HCT116 (cell line): ENCODE measurements around the gene AUTS2.

Source experiments
- CEBPB ChIP-seq: IDR thresholded peaks from 2 replicates; pipeline ENCODE4 v1.6.1; 2012; ENCODE audit warnings: low read depth
- POLR2A ChIP-seq: IDR thresholded peaks from 2 replicates; pipeline ENCODE4 v1.7.0; 2011; ENCODE audit warnings: borderline replicate concordance; ENCODE audit not compliant: insufficient read depth, insufficient read length; ENCODE audit errors: extremely low read depth
- POLR2AphosphoS5 ChIP-seq: IDR thresholded peaks from 2 replicates; pipeline ENCODE4 v1.6.1; 2011; ENCODE audit warnings: mild to moderate bottlenecking, low read depth, low read length, moderate library complexity
- SIN3A ChIP-seq: IDR thresholded peaks from 2 replicates; pipeline ENCODE4 v1.6.1; 2012; ENCODE audit warnings: low read depth
- SP1 ChIP-seq: IDR thresholded peaks from 2 replicates; pipeline ENCODE4 v1.6.1; 2012; ENCODE audit warnings: low read depth
- YY1 ChIP-seq: IDR thresholded peaks from 2 replicates; pipeline ENCODE4 v1.6.1; 2011; ENCODE audit warnings: low read length, low read depth, moderate library complexity, mild to moderate bottlenecking; ENCODE audit not compliant: insufficient replicate concordance; ENCODE audit errors: extremely low read depth
- TF ChIP-seq, protein P1 (sequence below), 3 experiments: fragments of 200-600 bp in 1 of 3; sonication (generic) in 1 of 3; IDR thresholded peaks in 2 of 3; conservative IDR thresholded peaks in 1 of 3; 2 replicates each; pipeline ENCODE4 v1.5.1; 2012 to 2017; ENCODE audit warnings: low read depth in 2 of 3, low read length in 2 of 3, antibody characterized with exemption in 1 of 3, borderline replicate concordance in 1 of 3, control low read depth in 1 of 3, mild to moderate bottlenecking in 1 of 3, mixed read lengths in 1 of 3, mixed run types in 1 of 3, moderate library complexity in 1 of 3; ENCODE audit not compliant: insufficient read depth in 1 of 3
- TF ChIP-seq, protein P2 (sequence below): IDR thresholded peaks from 2 replicates; pipeline ENCODE4 v1.6.1; 2011; ENCODE audit warnings: mild to moderate bottlenecking, low read length, moderate library complexity; ENCODE audit not compliant: insufficient replicate concordance; ENCODE audit errors: extremely low read depth

DNA sequence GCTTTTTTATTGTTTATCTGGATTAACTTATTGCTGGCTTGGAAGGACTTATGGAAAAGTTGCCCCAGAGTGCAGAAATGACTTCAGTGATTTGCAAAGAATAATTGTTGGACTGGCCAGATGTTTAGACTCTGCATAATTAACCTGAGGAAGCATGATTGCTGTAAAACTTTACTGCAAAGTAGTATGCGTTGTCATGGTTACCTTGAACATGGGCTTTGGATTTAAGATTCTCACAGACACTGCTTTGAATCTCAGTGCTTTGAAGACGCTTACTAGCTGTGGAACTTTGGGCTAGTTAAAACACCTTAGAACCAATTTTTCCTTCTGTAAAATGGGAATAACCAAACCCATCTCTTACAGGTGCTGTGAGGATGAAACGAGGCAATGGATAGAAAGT, 1108.4 kb downstream of the AUTS2 start:
- TF ChIP-seq, protein P1, sequence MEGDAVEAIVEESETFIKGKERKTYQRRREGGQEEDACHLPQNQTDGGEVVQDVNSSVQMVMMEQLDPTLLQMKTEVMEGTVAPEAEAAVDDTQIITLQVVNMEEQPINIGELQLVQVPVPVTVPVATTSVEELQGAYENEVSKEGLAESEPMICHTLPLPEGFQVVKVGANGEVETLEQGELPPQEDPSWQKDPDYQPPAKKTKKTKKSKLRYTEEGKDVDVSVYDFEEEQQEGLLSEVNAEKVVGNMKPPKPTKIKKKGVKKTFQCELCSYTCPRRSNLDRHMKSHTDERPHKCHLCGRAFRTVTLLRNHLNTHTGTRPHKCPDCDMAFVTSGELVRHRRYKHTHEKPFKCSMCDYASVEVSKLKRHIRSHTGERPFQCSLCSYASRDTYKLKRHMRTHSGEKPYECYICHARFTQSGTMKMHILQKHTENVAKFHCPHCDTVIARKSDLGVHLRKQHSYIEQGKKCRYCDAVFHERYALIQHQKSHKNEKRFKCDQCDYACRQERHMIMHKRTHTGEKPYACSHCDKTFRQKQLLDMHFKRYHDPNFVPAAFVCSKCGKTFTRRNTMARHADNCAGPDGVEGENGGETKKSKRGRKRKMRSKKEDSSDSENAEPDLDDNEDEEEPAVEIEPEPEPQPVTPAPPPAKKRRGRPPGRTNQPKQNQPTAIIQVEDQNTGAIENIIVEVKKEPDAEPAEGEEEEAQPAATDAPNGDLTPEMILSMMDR (IDR thresholded peaks at IDR 0.05 in 2 of 3, conservative IDR thresholded peaks at IDR 0.05 in 1 of 3; ENCODE audit: borderline replicate concordance in 1 of 3, insufficient read depth in 1 of 3, low read depth in 2 of 3, low read length in 2 of 3) = no peak
- TF ChIP-seq YY1 = no peak
- no peak for TF ChIP-seq POLR2AphosphoS5
- TF ChIP-seq POLR2A = no peak
- TF ChIP-seq SP1 = no peak
- TF ChIP-seq, protein P2, sequence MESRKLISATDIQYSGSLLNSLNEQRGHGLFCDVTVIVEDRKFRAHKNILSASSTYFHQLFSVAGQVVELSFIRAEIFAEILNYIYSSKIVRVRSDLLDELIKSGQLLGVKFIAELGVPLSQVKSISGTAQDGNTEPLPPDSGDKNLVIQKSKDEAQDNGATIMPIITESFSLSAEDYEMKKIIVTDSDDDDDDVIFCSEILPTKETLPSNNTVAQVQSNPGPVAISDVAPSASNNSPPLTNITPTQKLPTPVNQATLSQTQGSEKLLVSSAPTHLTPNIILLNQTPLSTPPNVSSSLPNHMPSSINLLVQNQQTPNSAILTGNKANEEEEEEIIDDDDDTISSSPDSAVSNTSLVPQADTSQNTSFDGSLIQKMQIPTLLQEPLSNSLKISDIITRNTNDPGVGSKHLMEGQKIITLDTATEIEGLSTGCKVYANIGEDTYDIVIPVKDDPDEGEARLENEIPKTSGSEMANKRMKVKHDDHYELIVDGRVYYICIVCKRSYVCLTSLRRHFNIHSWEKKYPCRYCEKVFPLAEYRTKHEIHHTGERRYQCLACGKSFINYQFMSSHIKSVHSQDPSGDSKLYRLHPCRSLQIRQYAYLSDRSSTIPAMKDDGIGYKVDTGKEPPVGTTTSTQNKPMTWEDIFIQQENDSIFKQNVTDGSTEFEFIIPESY = no peak
- TF ChIP-seq CEBPB = no peak
- TF ChIP-seq SIN3A = no peak
